Fibroblast of the aortic adventitia (primary cell): ENCODE measurements around the gene CERS3. TPM values are rescaled to one million over a fixed set of nuclear protein-coding genes. Genes with fewer than 3 reads are reported as not detected.

Experiments
- DNase-seq: peaks from one replicate; pipeline ENCODE4 v3.0.0-alpha.2; 2010; ENCODE audit warnings: low read depth
- H3K4me3 ChIP-seq: 2 replicates; pipeline ENCODE4 v1.5.1; 2011; ENCODE audit warnings: low read depth, mild to moderate bottlenecking, control low read depth, low read length, moderate library complexity
- CTCF ChIP-seq: IDR thresholded peaks from 2 replicates; pipeline ENCODE4 v1.5.1; 2011; ENCODE audit warnings: mild to moderate bottlenecking, low read length, control low read depth, inconsistent platforms; ENCODE audit not compliant: insufficient read depth
- small RNA-seq: library from RNA; depleted of rRNA; stranded (forward); fragments of <200 nt; gene quantifications from one replicate; pipeline ENCODE3, GENCODE V24; 2012
- total RNA-seq: library from RNA; depleted of rRNA; stranded (reverse); fragments of >200 nt; gene quantifications from 2 replicates; pipeline ENCODE4 v1.2.3, GENCODE V29; 2012; ENCODE audit warnings: low replicate concordance

The CERS3 gene
- total RNA-seq, 1 donor: not detected

GRCh38 chr15:100350434-100351226, 178.1 kb downstream of the CERS3 start:
- peak; percentile 81 for DNase-seq
- H3K4me3 ChIP-seq: peak overlapping the region; percentile 48
- TF ChIP-seq CTCF: no peak

Small RNAs within 50 kb of the gene (small RNA-seq; reads per million reads assigned to genes)
- gene RNU6-181P: not detected
- gene RNU6-322P: not detected

Other genes starting within 250 kb of the CERS3 start
- 0.81 TPM in 1 of 2 replicates, not detected in the other for gene ADAMTS17, start 187.0 kb downstream of the CERS3 start, total RNA-seq
- 11.2 and 25.8 TPM in 2 replicates for gene LINS1, start 73.2 kb upstream of the CERS3 start, total RNA-seq
- 11.9 and 13.8 TPM in 2 replicates for gene ASB7, start 73.6 kb upstream of the CERS3 start, total RNA-seq